ENCODE measurements around the gene SUGT1.

DNA sequence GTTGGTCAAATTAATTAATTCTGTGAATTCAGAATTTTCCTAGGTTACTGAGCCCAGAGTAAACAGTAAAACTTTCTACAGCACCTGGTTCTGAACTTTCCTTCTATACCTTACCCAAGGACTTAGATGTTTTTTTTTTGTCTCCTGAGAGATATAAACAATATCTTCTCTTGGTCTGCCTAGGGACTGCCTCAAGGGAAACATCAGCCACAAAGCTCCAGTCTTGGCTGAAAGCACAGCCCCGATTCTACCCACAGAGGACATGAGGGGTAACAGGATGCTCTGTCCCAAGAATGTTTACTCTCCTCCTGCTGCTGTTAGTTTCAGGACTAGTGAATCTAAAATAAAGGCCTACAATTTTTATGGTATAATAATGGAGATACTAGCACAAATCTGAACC is 72.7 kb downstream of the SUGT1 start:
- TF ChIP-seq, protein P1, sequence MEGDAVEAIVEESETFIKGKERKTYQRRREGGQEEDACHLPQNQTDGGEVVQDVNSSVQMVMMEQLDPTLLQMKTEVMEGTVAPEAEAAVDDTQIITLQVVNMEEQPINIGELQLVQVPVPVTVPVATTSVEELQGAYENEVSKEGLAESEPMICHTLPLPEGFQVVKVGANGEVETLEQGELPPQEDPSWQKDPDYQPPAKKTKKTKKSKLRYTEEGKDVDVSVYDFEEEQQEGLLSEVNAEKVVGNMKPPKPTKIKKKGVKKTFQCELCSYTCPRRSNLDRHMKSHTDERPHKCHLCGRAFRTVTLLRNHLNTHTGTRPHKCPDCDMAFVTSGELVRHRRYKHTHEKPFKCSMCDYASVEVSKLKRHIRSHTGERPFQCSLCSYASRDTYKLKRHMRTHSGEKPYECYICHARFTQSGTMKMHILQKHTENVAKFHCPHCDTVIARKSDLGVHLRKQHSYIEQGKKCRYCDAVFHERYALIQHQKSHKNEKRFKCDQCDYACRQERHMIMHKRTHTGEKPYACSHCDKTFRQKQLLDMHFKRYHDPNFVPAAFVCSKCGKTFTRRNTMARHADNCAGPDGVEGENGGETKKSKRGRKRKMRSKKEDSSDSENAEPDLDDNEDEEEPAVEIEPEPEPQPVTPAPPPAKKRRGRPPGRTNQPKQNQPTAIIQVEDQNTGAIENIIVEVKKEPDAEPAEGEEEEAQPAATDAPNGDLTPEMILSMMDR (IDR thresholded peaks at IDR 0.05; ENCODE audit: low read depth, low read length) = no peak
- no peak for TF ChIP-seq EZH2phosphoT487 (IDR thresholded peaks at IDR 0.05; ENCODE audit: low read depth)

Measured in OCI-LY3 (cell line).